IPS DF 6.9 (cell line): Measurements from ENCODE around the gene OR5AN1.
"Not testable (repeated sequence)": the region's sequence is repeated elsewhere in the genome, so short reads cannot be mapped to it uniquely, and the experiment has no call there.

Source experiments
- DNase-seq: peaks from one replicate; pipeline ENCODE4 v3.0.0-alpha.2; 2013; ENCODE audit warnings: low read depth, low spot score
- H3K27ac ChIP-seq: one replicate; pipeline ENCODE4 v1.5.1; 2013; ENCODE audit warnings: low read length, control low read depth
- H3K27me3 ChIP-seq: 2 replicates; pipeline ENCODE4 v1.6.1; 2013; ENCODE audit warnings: mild to moderate bottlenecking, low read length; ENCODE audit not compliant: control insufficient read depth, insufficient read depth
- H3K36me3 ChIP-seq: 2 replicates; pipeline ENCODE4 v1.6.1; 2013; ENCODE audit warnings: low read length; ENCODE audit not compliant: control insufficient read depth, insufficient read depth
- H3K4me1 ChIP-seq: 2 replicates; pipeline ENCODE4 v1.6.1; 2013; ENCODE audit warnings: low read length; ENCODE audit not compliant: control insufficient read depth, insufficient read depth
- H3K4me3 ChIP-seq: 2 replicates; pipeline ENCODE4 v1.5.1; 2013; ENCODE audit warnings: mild to moderate bottlenecking, low read length
- H3K9me3 ChIP-seq: 2 replicates; pipeline ENCODE4 v1.6.1; 2013; ENCODE audit warnings: low read length, inconsistent platforms; ENCODE audit not compliant: control insufficient read depth, insufficient read depth
- WGBS: extraction: QIAGEN DNeasy Blood & Tissue Kit; methylation state at CpG from one replicate; pipeline ENCODE4 v1.1.7; 2013; ENCODE audit warnings: mixed read lengths, missing lambda C conversion rate; ENCODE audit not compliant: insufficient read length, insufficient coverage; 5-methylcytosine and 5-hydroxymethylcytosine counted together

Gene OR5AN1

GRCh38 chr11:59372324-59372723 lies 13.6 kb downstream of the OR5AN1 start:
- not testable (repeated sequence) for H3K27ac ChIP-seq, H3K36me3 ChIP-seq, H3K9me3 ChIP-seq, H3K27me3 ChIP-seq, H3K4me1 ChIP-seq, H3K4me3 ChIP-seq, DNase-seq
- no CpG with 5 or more reads among the region's 3 CpGs for WGBS

- H3K36me3 ChIP-seq: no peaks in the 10 kb centered on the region
- no peaks in the 10 kb centered on the region for H3K27me3 ChIP-seq
- no CpG with 5 or more reads among the region's 2 CpGs for WGBS
- H3K9me3 ChIP-seq: no peaks in the 10 kb centered on the region
- no peaks in the 10 kb centered on the region for H3K4me1 ChIP-seq
- no peak for DNase-seq
- no peak overlapping the region for H3K4me3 ChIP-seq
- no peak overlapping the region for H3K27ac ChIP-seq
These were observed 21.8 kb downstream of the OR5AN1 start for GRCh38 chr11:59380263-59381059.

GRCh38 chr11:59394186-59394585 lies 35.5 kb downstream of the OR5AN1 start:
- no peak for DNase-seq
- Histone ChIP-seq H3K27me3 (no peaks in the 10 kb centered on the region), H3K9me3 (no peaks in the 10 kb centered on the region; the same call in 1 of the 2 replicates), H3K4me1 (no peaks in the 10 kb centered on the region), H3K36me3 (no peaks in the 10 kb centered on the region), H3K27ac (no peak overlapping the region), H3K4me3 (no peak overlapping the region)

GRCh38 chr11:59400461-59401261 lies 42.0 kb downstream of the OR5AN1 start:
- H3K27ac ChIP-seq: no peak overlapping the region
- H3K27me3 ChIP-seq: no peaks in the 10 kb centered on the region
- H3K4me1 ChIP-seq: no peaks in the 10 kb centered on the region
- no CpG with 5 or more reads among the region's 3 CpGs for WGBS
- H3K36me3 ChIP-seq: no peaks in the 10 kb centered on the region
- DNase-seq: no peak
- H3K9me3 ChIP-seq: no peaks in the 10 kb centered on the region
- no peak overlapping the region for H3K4me3 ChIP-seq

GRCh38 chr11:59401262-59401552 lies 42.5 kb downstream of the OR5AN1 start:
- H3K9me3 ChIP-seq: no peaks in the 10 kb centered on the region
- no CpG with 5 or more reads among the region's 2 CpGs for WGBS
- no peak for DNase-seq

GRCh38 chr11:59403546-59403945 lies 44.9 kb downstream of the OR5AN1 start:
- no peaks in the 10 kb centered on the region for H3K9me3 ChIP-seq
- no peaks in the 10 kb centered on the region for H3K4me1 ChIP-seq
- no peaks in the 10 kb centered on the region for H3K36me3 ChIP-seq
- H3K27ac ChIP-seq: no peak overlapping the region
- H3K4me3 ChIP-seq: no peak overlapping the region
- no peaks in the 10 kb centered on the region for H3K27me3 ChIP-seq
- DNase-seq: no peak

More at GRCh38 chr11:59401262-59401552, 42.5 kb downstream of the OR5AN1 start:
- no peaks in the 10 kb centered on the region for H3K27me3 ChIP-seq
- H3K4me1 ChIP-seq: no peaks in the 10 kb centered on the region
- H3K27ac ChIP-seq: no peak overlapping the region
- H3K4me3 ChIP-seq: no peak overlapping the region
- no peaks in the 10 kb centered on the region for H3K36me3 ChIP-seq

- Histone ChIP-seq H3K27me3 (no peaks in the 10 kb centered on the region), H3K4me3 (no peak overlapping the region), H3K36me3 (no peaks in the 10 kb centered on the region), H3K4me1 (no peaks in the 10 kb centered on the region), H3K9me3 (no peaks in the 10 kb centered on the region), H3K27ac (no peak overlapping the region)
- DNase-seq: no peak
- no CpG with 5 or more reads among the region's 2 CpGs for WGBS
These were observed 55.0 kb downstream of the OR5AN1 start for GRCh38 chr11:59413646-59414045.

GRCh38 chr11:59415111-59415510 lies 56.4 kb downstream of the OR5AN1 start:
- H3K27ac ChIP-seq: no peak overlapping the region
- no peak for DNase-seq
- no peaks in the 10 kb centered on the region for H3K27me3 ChIP-seq
- H3K4me1 ChIP-seq: no peaks in the 10 kb centered on the region
- no peak overlapping the region for H3K4me3 ChIP-seq
- H3K36me3 ChIP-seq: no peaks in the 10 kb centered on the region
- H3K9me3 ChIP-seq: no peaks in the 10 kb centered on the region
- no CpG with 5 or more reads among the region's 1 CpG for WGBS

GRCh38 chr11:59416613-59417012 lies 57.9 kb downstream of the OR5AN1 start:
- no peak overlapping the region for H3K27ac ChIP-seq
- no peak overlapping the region for H3K4me3 ChIP-seq
- no CpG with 5 or more reads among the region's 5 CpGs for WGBS
- H3K36me3 ChIP-seq: no peaks in the 10 kb centered on the region
- no peak for DNase-seq
- H3K9me3 ChIP-seq: no peaks in the 10 kb centered on the region
- H3K27me3 ChIP-seq: no peaks in the 10 kb centered on the region
- no peaks in the 10 kb centered on the region for H3K4me1 ChIP-seq

GRCh38 chr11:59417023-59417422 lies 58.3 kb downstream of the OR5AN1 start:
- H3K27me3 ChIP-seq: no peaks in the 10 kb centered on the region
- DNase-seq: no peak
- H3K4me1 ChIP-seq: no peaks in the 10 kb centered on the region
- H3K27ac ChIP-seq: no peak overlapping the region
- H3K36me3 ChIP-seq: no peaks in the 10 kb centered on the region
- WGBS: no CpG with 5 or more reads among the region's 5 CpGs
- no peaks in the 10 kb centered on the region for H3K9me3 ChIP-seq
- H3K4me3 ChIP-seq: no peak overlapping the region

- DNase-seq: no peak
- H3K27me3 ChIP-seq: no peaks in the 10 kb centered on the region
- no peak overlapping the region for H3K27ac ChIP-seq
- WGBS: no CpG with 5 or more reads among the region's 2 CpGs
- H3K9me3 ChIP-seq: no peaks in the 10 kb centered on the region
- H3K4me3 ChIP-seq: no peak overlapping the region
- no peaks in the 10 kb centered on the region for H3K36me3 ChIP-seq
- H3K4me1 ChIP-seq: no peaks in the 10 kb centered on the region
These were observed 59.5 kb downstream of the OR5AN1 start for GRCh38 chr11:59418156-59418555.
